ENCODE results near the gene GPR37L1.
A peak's percentile ranks its signal among the peaks of the same experiment; 100 is the strongest.
"Not testable (repeated sequence)": the region's sequence is repeated elsewhere in the genome, so short reads cannot be mapped to it uniquely, and the experiment has no call there.

GPR37L1 gene

DNA sequence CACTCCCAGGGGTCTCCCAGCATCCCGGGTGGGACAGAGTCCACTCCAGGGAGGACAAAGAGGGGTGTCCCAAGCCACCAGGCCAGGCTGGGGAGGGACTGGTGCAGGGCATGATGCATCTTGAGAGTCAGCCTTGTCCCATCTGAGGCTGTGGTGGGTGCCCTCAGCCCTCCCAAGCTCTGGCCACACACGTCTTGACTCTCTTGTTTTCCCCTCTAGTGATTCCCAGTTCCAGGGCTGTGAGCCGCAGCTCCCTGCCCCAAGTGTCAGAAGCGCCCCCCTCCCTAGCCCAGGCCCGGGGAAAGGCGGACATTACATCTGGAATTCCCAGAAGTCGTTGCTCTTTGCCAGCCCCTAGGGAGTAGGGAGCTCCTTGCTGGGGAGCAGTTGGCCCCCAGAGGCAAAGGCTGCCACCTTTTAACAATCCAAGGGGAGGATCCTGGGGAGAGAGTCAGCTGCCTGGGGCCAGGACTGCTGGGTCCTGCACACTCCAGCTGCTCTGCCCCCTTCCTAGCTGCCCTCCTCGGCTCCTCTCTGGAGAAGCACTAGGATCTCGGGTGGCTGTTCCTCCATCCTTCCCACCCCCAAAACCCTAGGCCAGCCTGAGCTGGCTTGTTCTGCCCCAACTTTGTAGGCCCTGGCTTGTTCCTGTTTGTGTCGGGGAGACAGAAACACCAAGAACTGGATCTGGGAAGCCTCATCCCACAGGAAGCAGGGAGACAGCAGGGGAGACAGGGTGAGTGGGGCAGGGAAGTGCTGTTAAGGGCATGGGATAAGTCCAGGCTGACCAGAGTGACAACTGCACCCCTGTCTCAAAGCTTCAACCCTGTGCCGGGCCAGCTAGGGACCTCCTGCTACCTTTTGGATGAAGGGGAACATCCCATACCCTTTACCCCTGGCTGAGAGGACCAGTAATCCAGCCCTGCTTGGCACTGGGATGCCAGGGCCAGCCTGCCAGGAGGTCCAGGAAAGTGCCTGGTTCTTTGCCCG lies 40.9 kb downstream of the GPR37L1 start:
- TF ChIP-seq, protein P1, sequence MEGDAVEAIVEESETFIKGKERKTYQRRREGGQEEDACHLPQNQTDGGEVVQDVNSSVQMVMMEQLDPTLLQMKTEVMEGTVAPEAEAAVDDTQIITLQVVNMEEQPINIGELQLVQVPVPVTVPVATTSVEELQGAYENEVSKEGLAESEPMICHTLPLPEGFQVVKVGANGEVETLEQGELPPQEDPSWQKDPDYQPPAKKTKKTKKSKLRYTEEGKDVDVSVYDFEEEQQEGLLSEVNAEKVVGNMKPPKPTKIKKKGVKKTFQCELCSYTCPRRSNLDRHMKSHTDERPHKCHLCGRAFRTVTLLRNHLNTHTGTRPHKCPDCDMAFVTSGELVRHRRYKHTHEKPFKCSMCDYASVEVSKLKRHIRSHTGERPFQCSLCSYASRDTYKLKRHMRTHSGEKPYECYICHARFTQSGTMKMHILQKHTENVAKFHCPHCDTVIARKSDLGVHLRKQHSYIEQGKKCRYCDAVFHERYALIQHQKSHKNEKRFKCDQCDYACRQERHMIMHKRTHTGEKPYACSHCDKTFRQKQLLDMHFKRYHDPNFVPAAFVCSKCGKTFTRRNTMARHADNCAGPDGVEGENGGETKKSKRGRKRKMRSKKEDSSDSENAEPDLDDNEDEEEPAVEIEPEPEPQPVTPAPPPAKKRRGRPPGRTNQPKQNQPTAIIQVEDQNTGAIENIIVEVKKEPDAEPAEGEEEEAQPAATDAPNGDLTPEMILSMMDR (IDR thresholded peaks at IDR 0.05; ENCODE audit: extremely low read depth, missing control alignments), result no peak
- no peak for DNase-seq (ENCODE audit: low spot score)

DNA sequence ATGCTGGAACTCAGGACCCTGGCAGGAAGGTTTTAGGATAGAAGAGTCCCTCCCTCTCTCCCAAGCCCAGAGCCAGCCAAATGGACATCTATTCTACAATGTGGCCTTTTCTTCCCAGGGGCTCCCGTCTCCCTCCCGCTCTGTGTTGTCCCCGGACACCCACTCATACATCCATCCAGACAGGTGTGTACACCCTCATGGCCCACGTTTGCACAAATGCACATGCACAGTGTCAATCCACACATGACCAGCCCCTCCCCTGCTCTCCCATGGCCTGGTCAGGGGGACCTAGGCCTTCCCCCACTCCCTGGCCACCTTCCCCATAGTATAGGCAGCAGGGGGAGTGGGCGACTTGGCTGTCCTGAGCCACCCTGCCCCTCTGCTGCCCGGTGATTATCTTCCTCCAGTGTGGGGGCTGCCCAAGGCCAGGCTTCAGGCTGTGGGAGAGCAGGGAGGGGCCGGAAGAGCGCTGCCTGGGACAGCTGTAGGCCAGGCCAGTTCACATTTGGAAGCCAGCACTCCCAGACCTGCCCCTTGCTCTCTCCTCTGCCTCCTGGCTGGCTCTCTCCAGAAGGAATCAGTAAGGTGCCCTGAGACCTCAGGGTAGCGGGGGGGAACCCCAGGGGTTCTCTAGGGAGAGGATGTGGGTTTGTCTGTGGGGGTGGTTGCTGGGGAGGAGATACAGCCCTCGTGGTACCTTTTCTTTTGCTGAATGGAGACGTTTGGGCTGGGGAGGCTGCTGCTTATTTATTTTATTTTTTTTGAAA lies 41.7 kb downstream of the GPR37L1 start:
- TF ChIP-seq, protein P1 (IDR thresholded peaks at IDR 0.05; ENCODE audit: extremely low read depth, missing control alignments), result no peak
- DNase-seq (ENCODE audit: low spot score), result peak; percentile 83

DNA sequence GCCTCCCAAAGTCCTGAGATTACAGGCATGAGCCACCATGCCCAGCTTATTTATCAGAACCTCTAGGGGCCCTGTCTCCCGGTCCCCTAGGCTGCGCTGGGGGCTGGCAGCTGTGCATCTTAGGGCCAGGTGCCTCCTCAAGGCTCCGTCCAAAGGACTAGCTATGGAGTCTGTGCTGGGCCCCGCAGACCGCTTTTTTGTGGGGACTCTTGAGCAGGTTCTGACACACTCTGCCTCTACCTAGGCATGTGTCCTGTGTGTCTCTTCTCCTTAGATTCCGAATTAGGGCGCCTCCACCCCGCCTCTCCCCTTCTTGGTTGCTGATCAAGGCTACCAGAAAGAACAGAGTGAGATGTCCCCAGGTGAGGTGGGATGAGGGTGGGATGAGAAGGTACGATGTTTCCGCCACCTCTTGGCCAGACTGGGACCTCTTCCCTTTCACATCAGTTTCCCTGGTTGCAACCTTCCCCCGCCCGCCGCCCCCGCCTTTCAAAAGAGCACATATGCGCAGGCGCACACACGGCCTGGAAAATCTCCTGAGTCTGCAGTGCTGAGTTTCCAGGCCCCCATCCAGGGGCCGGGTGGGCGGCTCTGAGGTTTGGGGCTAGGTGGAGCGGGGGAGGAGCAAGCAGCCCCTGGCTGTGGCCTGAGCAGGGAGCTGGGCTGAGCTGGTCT lies 42.7 kb downstream of the GPR37L1 start:
- DNase-seq (ENCODE audit: low spot score), result no peak
- TF ChIP-seq, protein P1 (IDR thresholded peaks at IDR 0.05; ENCODE audit: extremely low read depth, missing control alignments), result no peak

DNA sequence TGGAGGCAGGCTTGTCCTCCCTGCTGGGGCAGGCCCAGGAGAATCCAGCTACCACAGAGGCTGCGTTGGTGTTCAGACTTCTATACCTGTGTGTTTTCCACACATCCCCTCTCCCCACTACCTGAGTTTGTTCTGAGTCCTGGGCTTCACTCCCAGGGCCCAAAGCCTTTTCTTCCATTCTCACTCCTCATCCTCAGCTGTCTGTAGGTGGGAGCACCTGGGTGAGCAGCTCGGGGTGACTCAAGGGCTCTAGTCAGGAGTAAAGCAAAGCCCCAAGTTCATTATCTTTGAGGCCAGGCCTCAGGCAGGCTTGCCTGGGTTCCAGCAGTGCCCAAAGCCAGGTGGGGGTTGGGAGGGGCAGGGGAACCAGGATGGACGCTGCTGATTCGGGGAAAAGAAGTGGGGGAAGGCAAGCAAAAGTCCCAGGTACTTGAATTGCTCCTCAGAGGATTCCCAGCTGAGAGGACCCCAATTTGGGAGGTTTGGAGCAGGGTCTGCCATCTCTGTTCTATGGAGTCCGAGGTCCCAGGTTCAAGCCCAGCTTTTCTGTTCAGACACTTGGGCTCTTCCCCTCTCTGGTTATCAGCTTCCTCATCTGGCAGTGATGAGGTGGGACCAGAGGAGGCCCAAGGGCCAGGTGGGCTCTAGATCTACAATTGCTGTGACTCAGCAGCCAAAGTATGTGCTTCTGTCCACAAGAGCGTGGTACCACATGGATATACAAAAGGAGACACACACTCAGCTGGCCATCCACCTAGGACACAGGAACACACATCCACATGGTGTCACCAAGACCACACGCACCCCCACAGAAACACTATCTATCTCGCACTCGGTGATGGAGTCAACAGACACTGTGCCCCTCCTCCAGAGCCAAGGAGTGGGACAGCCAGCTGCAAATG lies 43.5 kb downstream of the GPR37L1 start:
- TF ChIP-seq, protein P1 (IDR thresholded peaks at IDR 0.05; ENCODE audit: extremely low read depth, missing control alignments), result no peak
- no peak for DNase-seq (ENCODE audit: low spot score)

DNA sequence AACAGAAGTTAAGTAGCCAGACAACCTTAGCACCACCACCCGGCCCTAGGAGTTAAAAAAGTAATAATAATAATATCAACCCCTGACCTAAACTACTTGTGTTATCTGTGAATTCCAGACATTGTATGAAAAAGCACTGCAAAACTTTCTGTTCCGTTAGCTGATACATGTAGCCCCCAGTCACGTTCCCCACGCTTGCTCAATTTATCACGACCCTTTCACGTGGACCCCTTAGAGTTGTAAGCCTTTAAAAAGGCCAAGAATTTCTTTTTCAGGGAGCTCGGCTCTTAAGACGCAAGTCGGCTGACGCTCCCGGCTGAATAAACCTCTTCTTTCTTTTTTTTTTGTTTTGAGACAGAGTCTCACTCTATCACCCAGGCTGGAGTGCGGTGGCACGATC lies 44.3 kb downstream of the GPR37L1 start:
- not testable (repeated sequence) for DNase-seq (ENCODE audit: low spot score)

DNA sequence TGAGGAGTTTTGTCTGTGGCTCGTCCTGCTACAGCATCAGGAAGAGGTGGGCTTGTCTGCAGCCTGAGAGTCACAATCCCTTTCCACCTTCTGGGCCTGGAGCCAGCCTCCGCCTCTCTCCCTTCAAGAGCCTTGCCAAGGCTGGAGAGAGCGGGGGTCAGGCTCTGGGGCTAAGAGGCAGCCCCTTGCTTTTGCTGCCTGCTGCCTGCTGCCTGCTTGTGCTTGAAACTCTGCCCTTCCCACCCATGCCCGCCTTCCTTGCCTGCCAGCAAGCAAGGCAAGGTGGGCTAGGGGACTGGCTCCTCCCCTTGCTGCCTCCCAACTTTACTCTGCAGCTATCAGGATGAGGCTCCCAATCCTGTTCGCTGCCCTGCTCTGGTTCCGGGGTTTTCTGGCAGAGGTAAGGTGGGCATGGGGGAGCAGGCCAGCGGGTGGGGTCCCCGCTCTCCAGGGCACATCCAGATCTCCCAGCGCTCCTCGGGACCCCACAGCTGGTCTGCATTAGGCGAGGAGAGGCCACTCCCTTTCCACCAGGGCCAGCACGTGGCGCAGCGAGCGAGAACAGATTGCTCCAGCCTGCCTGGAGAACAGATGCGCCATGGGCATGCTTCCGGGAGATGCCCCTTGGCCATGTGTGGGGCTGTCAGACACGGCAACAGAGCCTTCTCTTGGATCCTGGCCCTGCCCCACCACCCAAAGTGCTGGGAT lies 45.1 kb downstream of the GPR37L1 start:
- no peak for DNase-seq (ENCODE audit: low spot score)
- TF ChIP-seq, protein P1 (IDR thresholded peaks at IDR 0.05; ENCODE audit: extremely low read depth, missing control alignments), result no peak
